ENCODE data around the gene MYO1D.
"Not testable (repeated sequence)": the region's sequence is repeated elsewhere in the genome, so short reads cannot be mapped to it uniquely, and the experiment has no call there.

MYO1D gene

DNA sequence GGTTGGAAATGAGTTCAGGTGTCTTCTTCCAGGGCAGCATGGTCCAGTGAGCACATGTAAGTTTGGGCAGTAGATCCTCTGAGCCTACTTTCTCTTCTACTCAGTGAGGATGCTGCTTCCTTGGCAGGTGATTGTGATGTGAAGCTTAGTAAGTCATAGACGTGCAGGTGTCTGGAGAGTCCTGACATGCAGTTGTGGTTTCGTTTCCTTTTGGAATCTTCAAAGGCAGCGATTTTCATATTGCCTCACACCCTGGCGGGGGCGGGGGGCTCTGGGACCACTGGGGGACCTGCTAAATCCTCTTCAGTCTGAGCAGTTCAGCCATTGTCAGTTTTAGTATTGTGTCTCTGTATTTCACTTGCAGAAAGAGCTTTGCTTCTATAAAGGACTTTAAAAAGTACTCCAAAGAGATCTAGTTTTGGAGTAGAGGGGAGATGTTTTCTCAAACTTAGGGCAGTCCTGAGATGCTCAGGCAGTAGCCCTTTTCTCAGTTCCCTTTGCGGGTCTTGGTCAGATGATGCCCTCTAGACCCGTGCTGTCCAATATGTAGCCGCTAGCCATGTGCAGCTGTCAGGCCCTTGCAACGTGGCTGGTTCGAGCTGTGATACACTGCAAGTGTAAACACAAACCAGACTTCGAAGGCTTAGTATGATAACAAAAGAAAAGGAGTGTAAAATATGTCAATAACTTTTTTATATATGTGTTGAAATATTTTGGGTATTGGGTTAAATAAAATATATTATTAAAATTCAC is 394.2 kb downstream of the MYO1D start:
- DNase-seq: no peak

DNA sequence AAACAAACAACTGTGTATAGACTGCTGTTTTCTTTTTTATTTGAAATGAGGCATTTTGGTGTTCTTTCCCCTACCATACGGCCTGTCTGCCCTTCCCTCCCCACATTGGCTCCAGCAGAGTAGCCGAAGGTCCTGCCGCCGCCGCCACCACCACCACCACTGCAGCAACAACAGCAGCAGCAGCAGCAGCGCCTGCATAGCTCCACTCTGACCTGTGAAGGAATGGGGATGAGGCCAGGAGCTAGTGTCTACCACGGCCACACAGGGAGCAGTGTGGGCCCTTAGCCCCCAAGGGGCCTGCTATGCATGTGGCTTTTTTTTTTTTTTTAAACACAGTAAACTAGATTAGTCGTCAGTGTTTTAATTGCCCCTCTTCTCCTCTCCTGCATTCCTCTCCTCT is 395.7 kb downstream of the MYO1D start:
- DNase-seq: no peak

DNA sequence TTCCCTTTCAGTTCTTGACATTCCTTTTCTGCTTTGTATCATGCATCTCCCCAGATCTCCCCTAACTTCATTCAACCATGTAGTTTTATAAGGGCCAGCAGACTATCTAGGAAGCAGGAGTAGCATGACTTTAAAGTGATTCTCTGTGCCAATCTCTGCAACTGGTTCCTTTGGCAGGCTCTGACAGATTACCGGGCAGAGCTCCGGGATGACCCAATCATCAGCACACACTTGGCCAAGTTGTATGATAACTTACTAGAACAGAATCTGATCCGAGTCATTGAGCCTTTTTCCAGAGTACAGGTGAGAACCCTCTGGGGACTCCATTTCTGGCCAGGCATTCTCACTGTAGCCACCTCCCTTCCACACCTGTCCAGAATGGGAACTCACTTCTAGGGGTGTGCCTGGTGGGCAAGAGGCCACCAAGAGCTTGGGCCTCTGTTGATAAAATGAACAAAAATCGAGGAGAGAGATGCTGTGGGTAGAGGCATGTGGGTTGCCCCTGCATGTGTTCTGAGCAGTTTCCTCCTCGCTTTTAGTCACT is 397.8 kb downstream of the MYO1D start:
- DNase-seq: no peak

DNA sequence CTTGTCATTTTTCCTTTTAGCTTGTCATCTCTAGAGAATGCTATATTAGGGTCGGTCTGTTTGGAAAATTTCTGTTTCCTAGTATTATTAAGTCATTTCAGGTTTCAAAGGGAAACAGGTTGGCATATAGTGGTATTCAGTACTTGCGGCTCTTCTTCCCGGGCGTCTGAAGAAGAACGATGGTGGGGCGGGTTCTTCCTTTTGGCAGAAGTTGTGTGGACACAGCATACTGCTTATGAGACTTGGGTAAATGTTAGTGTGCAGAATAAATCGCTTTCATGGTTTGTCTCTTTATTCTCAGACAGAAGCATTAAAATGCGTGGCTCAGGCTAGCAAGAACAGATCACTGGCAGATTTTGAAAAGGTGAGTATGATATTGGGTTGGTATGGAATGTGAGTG is 399.7 kb downstream of the MYO1D start:
- DNase-seq: no peak

DNA sequence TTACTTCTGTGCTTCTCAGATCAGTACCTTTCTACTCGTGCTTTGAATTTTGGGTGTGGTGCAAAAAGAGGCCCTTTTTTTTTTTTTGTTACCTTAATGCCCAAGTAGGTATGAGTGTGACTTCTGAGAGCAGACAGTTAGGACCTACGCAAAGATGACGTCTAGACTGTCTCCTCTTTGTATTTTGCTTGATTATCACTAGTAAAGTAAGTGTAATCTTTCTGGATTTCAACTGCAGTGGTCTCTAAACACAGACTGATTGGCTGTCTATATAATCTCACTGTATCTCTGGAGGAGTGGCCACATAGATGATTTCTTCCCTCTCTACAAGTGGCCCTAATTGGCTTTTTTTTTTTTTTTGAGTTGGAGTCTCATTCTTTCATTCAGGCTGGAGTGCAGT is 401.7 kb downstream of the MYO1D start:
- DNase-seq: no peak

DNA sequence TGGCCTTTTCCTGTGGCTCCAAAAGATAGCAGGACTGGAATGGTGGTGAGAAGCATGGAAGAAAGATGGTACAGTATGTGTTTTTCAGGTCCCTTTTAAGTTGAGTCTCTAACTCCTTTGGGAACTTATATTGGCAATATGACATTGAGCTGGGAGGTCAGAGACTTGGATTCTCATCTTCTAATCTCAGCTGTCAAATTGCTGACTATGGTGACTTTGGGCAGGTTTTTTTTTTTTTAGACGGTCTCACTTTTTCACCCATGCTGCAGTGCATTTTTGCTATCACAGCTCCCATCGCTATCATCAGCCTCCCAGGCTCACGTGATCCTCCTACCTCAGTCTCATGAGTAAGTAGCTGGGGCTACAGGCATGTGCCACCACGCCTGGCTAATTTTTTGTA is 405.3 kb downstream of the MYO1D start:
- DNase-seq: no peak

DNA sequence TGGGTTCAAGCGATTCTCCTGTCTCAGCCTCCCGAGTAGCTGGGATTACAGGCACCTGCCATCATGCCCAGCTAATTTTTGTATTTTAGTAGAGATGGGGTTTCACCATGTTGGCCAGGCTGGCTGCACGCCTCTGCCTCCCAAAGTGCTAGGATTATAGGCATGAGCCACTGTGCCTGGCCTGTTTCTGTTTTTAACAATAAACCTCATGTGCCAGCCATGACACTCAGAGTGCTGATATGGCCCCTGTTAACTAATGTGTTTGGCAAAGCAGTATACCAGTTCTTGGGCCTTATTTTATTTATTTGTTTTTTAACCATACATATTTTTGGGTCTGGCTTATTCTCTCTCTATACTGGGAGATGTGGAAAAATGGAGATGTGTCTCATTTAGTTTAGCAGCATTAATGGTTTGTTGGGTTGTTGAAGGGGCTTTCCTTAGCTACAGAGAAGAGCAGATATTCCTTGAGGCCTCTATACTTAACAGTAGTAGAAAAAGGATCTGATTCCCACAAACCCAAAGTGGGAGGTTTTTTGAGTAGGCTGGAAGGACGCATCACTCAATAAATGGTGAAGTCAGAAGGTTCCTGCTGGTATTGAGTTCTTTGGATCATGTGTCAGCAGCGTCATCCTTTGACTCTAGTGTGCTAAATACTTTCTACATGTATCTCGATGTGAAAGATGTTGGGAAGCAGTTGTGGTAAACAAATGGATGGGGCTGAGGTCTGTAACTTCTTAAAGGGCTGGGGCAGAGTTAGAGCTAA is 406.3 kb downstream of the MYO1D start:
- DNase-seq: no peak

DNA sequence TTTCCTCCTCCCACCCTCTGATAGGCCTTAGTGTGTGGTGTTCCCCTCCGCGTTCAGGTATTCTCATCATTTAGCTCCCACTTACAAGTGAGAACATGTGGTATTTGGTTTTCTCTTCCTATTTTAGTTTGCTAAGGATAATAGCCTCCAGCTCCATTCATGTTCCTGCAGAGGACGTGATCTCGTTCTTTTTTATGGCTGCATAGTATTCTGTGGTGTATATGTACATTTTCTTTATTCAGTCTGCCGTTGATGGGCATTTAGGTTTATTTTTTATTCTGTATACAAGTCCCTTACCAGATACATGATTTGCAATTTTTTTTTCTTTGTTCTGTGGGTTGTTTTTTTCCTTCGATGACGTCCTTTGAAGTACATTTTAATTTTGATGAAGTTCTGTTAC is 409.0 kb downstream of the MYO1D start:
- no peak for DNase-seq

DNA sequence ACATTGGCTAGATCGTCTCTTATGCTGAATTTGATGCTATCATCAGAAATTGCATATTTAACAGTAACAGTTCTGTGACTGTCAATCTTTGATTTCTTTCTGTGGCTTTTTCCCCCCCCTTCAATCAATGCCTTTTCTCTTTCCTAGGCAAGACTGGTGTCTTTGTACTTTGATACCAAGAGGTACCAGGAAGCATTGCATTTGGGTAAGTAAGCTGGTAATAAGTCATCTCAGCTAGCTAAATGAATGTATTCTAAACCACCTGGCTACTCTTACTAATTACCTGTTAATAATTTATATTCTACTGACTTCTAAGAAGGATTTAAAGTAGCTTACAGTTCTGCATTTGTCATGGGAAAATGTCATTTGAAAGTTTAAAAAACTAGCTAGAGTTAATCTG is 412.6 kb downstream of the MYO1D start:
- no peak for DNase-seq

DNA sequence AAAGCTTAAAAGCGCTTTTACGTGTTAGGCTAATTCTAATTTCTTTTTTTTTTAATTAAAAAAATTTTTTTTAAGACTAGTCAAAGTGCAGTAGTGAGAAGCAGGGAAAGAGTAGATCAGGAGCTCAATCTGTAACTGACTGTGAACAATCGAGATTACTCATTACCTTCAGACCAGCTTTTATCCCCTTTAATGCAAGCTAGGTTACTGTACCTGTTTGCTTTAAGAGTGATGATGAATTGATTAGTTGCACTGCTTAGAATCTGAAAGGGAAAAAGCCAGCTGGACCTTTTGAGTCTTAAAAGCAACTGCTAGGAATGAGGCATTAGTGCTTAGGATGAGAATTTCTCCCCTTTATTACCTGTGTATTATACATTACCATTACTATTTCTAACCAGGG is 413.6 kb downstream of the MYO1D start:
- no peak for DNase-seq

DNA sequence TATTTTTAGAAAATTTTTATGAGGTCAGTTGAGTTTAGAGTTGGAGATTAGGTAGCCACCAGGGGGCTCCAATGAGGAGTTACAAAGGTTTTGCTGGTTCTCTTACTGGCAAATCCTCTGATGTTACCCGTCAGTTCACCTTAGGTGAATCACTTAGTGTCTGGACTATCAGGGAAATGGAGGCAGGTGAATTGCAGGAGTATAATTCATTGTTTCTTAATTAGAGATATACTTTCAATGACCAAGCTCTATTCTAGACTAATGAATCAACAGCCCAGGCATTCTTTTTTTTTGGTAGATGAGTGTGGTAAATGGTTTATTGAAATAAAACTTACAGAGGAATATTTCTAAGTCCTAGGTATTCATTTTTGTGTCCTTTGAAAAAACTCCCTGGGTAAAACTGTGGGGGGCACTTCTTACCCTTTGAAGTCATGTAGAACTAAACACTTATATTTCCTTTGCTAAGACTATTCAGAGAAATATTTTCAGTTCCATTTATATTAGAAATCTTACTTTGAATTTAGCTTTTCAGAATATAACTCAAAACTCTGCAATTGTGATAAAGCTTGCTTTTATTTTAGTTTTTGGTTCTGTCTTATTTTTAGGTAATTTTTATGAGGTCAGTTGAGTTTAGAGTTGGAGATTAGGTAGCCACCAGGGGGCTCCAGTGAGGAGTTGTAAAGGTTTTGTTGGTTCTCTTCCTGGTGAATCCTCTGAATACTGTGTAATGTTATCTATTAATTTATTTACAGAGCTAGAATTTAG is 414.9 kb downstream of the MYO1D start:
- DNase-seq: no peak

DNA sequence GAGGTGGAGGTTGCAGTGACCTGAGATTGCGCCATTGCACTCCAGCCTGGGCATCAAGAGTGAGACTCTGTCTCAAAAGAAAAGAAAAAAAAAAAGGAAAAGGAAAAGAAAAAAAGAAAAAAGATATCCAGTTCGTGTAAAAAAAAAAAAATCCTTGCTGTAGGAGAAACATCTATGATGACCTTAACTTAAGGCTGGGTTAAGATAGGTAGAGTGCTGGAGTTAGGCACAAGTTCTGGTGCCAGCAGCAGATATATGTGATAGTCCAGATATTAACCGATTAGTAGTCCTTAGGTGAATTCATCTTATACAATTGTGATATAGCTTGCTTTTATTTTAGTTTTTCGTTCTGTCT is 415.4 kb downstream of the MYO1D start:
- no peak for DNase-seq

DNA sequence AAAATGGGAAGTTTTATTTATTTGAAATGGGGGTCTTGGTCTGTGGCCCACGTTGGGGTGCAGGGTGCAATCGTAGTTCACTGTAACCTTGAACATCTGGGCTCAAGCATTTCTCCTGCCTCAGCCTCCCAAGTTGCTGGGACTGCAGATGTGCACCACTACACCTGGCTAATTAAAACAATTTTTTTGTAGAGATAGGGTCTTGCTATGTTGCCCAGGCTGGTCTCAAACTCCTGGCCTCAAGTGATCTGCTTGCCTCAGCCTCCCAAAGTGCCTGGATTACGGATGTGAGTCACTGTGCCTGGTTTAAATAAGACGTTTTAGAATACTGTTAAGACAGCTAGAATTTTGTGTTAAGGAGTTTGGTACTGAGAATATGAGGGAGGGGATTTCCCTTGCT is 416.9 kb downstream of the MYO1D start:
- DNase-seq: no peak

DNA sequence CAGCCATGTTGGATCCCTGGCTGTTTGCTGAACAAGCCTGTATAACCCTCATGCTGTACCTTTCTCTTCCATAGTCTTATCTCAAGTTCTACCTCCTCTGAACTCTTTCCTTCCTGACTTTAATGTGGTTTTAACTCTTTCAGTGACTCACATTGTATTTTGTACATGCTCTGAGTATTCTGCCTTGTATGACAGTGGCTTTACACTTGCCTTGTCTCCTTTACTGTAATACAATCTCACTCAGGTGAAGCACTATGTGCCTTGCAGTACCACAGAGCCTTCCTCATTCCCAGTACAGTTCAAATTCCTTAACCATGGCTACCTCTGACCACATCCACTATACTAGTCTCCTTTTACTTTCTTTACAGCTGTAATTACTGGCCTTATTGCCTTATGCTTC is 418.6 kb downstream of the MYO1D start:
- DNase-seq: no peak

DNA sequence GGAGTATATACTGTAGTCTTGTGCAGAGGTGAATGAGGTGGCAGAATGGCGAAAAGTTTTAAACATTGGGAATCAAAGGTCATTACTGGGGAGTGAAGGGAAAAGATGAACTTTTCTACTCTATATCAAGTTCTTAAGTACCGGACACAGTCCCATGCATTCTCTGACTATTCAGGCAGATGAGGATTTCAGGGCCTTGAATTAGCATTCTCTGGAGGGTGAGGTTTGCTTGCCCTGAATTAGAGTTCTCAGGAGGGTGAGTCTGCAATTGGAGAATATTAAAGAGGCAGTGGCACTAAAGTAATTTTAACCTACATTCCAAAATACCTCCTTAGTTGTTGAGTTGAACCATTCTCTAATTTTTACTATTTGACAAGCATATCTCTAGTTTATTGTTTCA is 423.6 kb downstream of the MYO1D start:
- DNase-seq: no peak

DNA sequence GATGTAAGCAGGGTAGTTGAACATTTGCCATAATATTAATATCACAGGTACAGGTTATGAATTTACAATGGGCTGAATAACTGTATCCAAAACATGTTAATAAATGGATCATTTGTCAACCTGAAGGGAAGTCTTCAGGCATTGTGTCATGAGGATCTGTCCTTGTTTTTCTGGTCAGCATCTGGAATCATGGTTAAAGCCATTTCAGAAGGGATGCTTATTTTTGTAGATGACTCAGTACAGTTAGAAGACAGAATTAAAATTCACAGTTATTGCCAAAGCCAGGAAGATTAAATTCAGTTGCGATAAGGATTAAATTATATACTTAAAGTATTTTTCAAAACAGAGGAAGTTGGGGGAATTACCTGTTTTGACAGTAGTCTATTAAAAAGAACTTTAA is 424.6 kb downstream of the MYO1D start:
- no peak for DNase-seq

DNA sequence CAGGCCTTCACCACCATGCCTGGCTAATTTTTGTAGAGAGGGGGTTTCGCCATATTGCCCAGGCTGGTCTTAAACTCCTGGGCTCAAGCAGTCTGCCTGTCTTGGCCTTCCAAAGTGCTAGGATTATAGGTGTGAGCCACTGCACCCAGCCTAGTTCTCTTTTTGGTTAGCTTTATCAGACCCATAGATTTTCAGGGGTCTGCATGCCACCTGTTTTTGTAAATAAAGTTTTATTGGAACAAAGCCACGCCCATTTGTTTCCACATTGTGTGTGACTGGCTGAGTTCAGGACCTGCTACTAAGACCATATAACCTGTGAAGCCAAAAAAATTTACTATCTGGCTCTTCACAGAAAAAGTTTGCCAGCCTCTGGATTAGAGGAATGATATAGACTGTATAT is 425.0 kb downstream of the MYO1D start:
- no peak for DNase-seq

DNA sequence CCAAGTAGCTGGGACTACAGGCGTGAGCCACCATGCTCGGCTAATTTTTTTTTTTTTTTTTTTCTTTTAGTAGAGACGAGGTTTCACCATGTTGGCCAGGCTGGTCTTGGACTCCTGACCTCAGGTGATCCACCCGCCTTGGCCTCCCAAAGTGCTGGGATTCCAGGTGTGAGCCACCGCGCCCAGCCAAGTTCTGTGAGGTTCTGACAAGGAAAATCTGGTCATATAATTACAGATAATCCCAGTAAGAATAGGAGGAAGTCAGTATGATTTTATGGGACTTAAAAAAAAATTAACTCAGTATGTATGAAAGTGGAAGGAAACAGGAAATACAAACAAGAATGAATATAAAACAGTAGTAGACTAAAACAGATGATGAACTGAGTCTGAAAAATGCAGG is 426.5 kb downstream of the MYO1D start:
- DNase-seq: not testable (repeated sequence)

DNA sequence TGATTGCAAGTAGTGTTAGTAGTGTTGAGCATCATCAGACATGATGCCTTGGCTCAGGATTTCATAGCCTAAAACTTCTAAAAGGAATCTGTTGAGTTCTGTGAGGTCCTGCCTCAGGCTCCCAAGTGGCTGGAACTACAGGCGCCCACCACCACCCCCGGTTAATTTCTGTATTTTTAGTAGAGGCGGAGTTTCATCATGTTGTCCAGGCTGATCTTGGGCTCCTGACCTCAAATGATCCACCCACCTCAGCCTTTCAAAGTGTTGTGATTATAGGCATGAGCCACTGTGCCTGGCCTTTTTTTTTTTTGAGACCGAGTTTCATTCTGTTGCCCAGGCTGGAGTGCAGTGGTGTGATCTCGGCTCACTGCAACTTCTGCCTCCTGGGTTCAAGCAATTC is 427.0 kb downstream of the MYO1D start:
- DNase-seq: no peak

DNA sequence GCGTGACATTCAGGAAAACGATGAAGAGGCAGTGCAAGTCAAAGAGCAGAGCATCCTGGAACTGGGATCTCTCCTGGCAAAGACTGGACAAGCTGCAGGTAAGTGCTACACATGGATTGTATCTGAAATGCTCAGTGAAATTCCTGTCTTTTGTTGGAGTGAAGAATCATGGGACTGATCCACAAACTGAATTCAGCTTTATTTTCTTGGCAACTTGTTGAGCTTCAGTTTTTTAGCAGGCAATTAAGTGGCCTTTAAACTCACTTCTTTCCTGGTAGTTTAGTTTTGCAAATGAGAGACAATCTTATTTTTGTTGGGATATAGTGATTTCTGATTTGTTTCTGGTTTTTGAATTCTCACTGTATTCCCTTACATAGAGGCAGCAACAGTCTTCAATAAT is 430.0 kb downstream of the MYO1D start:
- DNase-seq: no peak

DNA sequence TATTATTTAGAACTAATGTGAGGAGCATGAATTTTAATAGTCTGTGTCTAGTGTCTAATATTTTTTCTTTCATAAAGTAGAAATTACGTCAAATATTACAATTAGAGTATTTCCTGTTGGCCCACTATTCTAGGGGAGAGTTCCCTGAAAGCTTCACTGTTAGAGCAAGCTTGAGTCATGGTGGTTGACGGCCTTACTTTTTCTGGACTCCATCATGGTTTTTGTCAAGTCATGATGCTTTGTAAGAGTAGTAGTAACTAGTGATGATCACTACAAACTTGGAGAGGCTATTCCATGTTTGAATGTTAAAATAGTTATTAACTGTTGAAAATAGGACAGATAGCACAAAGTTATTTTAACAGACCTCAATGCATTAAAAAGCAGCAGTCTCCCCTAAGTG is 431.0 kb downstream of the MYO1D start:
- no peak for DNase-seq

DNA sequence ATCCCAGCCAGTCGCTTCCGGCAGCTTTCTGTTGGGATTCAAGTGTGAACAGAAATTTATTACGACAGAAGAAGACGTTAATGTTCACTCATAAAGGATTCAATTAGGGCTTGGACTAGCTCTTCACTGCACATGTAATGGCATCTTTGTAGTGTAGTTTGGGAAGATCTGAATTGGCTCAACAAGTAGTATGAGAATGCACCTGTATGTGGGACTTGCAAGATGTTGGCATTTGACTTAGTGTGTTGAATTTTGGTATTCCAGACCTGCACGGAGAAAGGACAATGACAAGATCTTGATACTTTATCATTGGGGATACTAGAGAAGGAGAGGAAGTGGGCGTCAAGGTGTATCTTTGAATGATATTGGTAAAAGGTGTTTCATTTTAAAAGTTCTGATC is 431.4 kb downstream of the MYO1D start:
- no peak for DNase-seq

DNA sequence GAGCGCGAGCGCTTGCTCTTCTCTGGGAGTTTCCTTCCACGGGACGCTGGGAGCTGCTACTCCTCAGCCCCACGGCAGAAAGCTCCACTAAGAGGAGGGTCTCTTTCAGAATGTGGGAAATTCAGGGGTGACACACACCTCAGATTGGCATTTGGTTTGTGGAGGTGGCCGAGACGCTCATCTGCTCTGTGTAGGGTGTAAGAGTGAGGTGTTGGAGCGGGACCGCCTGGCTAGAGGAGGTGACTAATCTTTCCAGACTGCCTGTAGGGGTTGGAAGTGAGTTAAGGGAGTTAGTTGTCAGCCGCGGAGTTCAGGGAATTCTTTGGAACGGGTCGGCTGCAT is 431.9 kb downstream of the MYO1D start:
- no peak for DNase-seq

Measured in left hindlimb (tissue), 1 donor.